Epithelial cell of proximal tubule (primary cell): ENCODE measurements around the gene RLN2. TPM values are rescaled to one million over a fixed set of nuclear protein-coding genes. Genes with fewer than 3 reads are reported as not detected.
"Not testable (repeated sequence)": the region's sequence is repeated elsewhere in the genome, so short reads cannot be mapped to it uniquely, and the experiment has no call there.

Experiments
- DNase-seq: peaks from one replicate; pipeline ENCODE4 v3.0.0-alpha.2; 2011; ENCODE audit warnings: low read depth
- H3K4me3 ChIP-seq: 2 replicates; pipeline ENCODE4 v1.5.1; 2011; ENCODE audit warnings: low read depth, mild to moderate bottlenecking, low read length
- total RNA-seq: library from RNA; depleted of rRNA; stranded (reverse); fragments of >200 nt; gene quantifications from 2 replicates; pipeline ENCODE4 v1.2.3, GENCODE V29; 2015
- TF ChIP-seq, protein P1 (sequence below): conservative IDR thresholded peaks from 2 replicates; pipeline ENCODE4 v1.5.1; 2012; ENCODE audit warnings: low read depth, mild to moderate bottlenecking, low read length

Gene RLN2, protein sequence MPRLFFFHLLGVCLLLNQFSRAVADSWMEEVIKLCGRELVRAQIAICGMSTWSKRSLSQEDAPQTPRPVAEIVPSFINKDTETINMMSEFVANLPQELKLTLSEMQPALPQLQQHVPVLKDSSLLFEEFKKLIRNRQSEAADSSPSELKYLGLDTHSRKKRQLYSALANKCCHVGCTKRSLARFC
- total RNA-seq, result 0.63 and 6.0 TPM in 2 replicates

DNA sequence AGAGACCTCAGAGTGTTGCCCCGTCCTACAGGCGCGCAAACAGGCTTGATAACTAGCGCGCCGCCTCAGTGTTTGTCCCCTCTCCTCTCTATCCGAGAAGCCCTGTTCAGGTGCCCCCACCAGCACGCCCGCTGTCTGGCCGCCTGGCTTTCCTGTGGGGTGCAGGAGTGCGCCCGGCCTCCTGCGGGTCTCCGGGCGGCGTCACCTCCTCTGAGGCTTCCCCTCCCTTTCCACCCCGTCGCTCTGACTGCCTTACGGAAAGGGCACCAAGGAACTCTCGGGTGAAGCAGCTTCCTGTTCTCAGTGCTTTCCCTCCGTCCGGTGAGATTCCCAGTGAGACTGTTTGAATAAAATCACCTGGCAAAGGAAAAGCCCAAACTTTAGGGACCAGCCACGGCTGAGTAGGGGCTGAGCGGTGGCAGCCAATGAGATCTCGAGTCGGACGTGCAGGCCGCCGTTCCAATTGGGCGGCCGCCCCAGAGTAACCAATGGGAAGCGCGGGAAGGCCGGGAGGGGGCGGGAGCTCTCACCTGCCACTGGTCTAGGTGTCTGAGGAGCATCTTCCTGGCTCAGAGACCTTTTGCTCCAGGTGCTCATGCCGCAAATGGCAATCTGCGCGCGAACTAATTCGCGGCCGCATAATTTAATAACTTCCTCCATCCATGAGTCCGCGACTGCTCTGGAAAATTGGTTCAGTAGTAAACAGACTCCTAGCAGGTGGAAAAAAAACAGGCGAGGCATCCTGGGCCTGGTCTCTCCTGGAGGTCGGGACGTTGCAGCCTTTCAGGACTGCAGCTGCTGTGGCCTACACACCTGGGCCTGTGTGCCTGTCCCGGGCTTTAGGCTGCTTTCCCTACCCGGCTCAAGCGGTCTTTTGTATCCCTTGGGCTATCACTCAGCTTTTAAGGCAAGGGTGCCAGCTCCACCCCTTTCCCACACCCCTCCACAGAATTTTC is at the start of gene RLN2:
Gene RLN2, minus strand, starts transcription at position 877 of the 956 bp plus-strand sequence. Its CDS starts 136 bp downstream, at position 741.
- H3K4me3 ChIP-seq, DNase-seq: not testable (repeated sequence)

- H3K4me3 ChIP-seq, result no peak overlapping the region
- DNase-seq, result no peak
- TF ChIP-seq, protein P1, sequence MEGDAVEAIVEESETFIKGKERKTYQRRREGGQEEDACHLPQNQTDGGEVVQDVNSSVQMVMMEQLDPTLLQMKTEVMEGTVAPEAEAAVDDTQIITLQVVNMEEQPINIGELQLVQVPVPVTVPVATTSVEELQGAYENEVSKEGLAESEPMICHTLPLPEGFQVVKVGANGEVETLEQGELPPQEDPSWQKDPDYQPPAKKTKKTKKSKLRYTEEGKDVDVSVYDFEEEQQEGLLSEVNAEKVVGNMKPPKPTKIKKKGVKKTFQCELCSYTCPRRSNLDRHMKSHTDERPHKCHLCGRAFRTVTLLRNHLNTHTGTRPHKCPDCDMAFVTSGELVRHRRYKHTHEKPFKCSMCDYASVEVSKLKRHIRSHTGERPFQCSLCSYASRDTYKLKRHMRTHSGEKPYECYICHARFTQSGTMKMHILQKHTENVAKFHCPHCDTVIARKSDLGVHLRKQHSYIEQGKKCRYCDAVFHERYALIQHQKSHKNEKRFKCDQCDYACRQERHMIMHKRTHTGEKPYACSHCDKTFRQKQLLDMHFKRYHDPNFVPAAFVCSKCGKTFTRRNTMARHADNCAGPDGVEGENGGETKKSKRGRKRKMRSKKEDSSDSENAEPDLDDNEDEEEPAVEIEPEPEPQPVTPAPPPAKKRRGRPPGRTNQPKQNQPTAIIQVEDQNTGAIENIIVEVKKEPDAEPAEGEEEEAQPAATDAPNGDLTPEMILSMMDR, result no peak
These were observed 49.7 kb upstream of the RLN2 start for GRCh38 chr9:5354184-5354583.

DNA sequence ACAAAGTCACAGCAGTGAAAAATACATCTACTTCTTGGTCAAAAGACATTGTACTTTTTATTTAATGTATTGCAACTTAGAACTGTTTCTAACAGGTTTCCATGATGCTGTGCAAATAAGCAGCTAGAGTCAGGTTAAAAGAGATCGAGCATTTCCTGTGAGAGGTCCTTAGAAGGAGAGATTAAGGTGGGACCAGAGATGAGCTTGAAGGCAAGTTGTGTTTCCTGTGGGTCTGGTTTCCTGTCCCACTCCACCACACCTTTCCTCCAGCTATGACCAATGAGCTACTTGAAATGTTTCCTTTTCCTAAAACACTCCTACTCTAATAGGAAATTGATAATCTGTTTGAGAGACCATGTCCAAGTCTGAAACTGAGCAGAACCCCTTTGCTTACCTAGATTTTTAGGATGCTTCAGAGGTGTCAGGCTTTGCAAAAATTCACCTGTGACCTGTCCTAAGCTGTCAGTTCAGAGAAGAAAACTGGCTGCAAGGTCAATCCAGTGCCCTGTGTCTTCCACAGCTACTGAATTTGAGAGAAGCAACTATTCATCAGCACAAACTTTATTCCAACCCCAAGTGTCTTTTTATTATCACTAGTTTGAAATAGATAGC is 48.2 kb upstream of the RLN2 start:
- TF ChIP-seq, protein P1, result no peak
- no peak for DNase-seq
- no peak overlapping the region for H3K4me3 ChIP-seq

DNA sequence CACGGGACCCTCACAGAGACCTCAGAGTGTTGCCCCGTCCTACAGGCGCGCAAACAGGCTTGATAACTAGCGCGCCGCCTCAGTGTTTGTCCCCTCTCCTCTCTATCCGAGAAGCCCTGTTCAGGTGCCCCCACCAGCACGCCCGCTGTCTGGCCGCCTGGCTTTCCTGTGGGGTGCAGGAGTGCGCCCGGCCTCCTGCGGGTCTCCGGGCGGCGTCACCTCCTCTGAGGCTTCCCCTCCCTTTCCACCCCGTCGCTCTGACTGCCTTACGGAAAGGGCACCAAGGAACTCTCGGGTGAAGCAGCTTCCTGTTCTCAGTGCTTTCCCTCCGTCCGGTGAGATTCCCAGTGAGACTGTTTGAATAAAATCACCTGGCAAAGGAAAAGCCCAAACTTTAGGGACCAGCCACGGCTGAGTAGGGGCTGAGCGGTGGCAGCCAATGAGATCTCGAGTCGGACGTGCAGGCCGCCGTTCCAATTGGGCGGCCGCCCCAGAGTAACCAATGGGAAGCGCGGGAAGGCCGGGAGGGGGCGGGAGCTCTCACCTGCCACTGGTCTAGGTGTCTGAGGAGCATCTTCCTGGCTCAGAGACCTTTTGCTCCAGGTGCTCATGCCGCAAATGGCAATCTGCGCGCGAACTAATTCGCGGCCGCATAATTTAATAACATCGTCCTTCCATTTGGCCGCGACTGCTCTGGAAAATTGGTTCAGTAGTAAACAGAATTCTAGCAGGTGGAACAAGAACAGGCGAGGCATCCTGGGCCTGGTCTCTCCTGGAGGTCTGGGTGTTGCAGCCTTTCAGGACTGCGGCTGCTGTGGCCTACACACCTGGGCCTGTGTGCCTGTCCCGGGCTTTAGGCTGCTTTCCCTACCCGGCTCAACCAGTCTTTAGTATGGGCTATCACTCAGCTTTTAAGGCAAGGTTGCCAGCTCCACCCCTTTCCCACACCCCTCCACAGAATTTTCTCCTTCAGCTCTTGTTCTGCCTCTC is 34.8 kb upstream of the RLN2 start, which contains the start of gene RLN1:
Gene RLN1, minus strand, starts transcription at position 885 of the 990 bp plus-strand sequence. Its CDS starts 130 bp downstream, at position 755.
- DNase-seq, H3K4me3 ChIP-seq: not testable (repeated sequence)

GRCh38 chr9:5336688-5337087 is 32.2 kb upstream of the RLN2 start:
- TF ChIP-seq, protein P1, result no peak
- no peak for DNase-seq
- H3K4me3 ChIP-seq, result no peak overlapping the region

DNA sequence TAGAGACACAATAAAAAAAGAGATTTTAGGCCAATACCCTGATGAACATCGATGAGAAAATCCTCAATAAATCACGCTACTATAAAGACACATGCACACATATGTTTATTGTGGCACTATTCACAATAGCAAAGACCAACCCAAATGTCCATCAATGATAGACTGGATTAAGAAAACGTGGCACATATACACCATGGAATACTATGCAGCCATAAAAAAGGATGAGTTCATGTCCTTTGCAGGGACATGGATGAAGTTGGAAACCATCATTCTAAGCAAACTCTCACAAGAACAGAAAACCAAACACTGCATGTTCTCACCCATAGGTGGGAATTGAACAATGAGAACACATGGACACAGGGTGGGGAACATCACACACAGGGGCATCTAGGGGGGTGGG is 26.8 kb upstream of the RLN2 start:
- not testable (repeated sequence) for H3K4me3 ChIP-seq, DNase-seq

- DNase-seq, result no peak
- TF ChIP-seq, protein P1, result no peak
- H3K4me3 ChIP-seq, result no peak overlapping the region
These were observed 22.5 kb upstream of the RLN2 start for GRCh38 chr9:5326893-5327548.
